Measurements from ENCODE around the gene CALY.
A peak's percentile ranks its signal among the peaks of the same experiment; 100 is the strongest.

The CALY gene

GRCh38 chr10:133336577-133337369 lies at the start of gene CALY:
TSS of gene CALY (minus strand) at chr10:133336896. CDS start at chr10:133328989, 7,907 bp downstream.
- no peak for TF ChIP-seq CTCF (conservative IDR thresholded peaks at IDR 0.05)
- H3K27ac ChIP-seq = no peak within 1 kb of the TSS

GRCh38 chr10:133385214-133385613 lies 48.5 kb upstream of the CALY start:
- no peak overlapping the region for H3K27ac ChIP-seq
- no peak for TF ChIP-seq CTCF (conservative IDR thresholded peaks at IDR 0.05)

GRCh38 chr10:133384071-133384470 lies 47.4 kb upstream of the CALY start:
- no peak overlapping the region for H3K27ac ChIP-seq
- no peak for TF ChIP-seq CTCF (conservative IDR thresholded peaks at IDR 0.05)

- H3K27ac ChIP-seq = no peak overlapping the region
- no peak for TF ChIP-seq CTCF (conservative IDR thresholded peaks at IDR 0.05)
These were observed 46.9 kb upstream of the CALY start for GRCh38 chr10:133383551-133383950.

GRCh38 chr10:133381036-133381435 lies 44.3 kb upstream of the CALY start:
- no peak for TF ChIP-seq CTCF (conservative IDR thresholded peaks at IDR 0.05)
- H3K27ac ChIP-seq = no peak overlapping the region

- TF ChIP-seq CTCF (conservative IDR thresholded peaks at IDR 0.05) = no peak
- peak overlapping the region; percentile 44; the same call in 1 of the 2 replicates for H3K27ac ChIP-seq
These were observed 43.3 kb upstream of the CALY start for GRCh38 chr10:133379801-133380666.

- H3K27ac ChIP-seq = peak within 1 kb of the TSS; percentile 44; the same call in 1 of the 2 replicates
- no peak for TF ChIP-seq CTCF (conservative IDR thresholded peaks at IDR 0.05)
These were observed 42.6 kb upstream of the CALY start, which contains the start of gene PAOX for GRCh38 chr10:133379152-133379800. TSS of gene PAOX (plus strand) at chr10:133379262. CDS start at chr10:133379317, 55 bp downstream.

Data from VCaP (cell line).